Mesodermal cell (in vitro differentiated cells): ENCODE measurements around the gene LARGE1.

Experiments
- H3K27ac ChIP-seq: 2 replicates; pipeline ENCODE4 v1.7.0; 2013; ENCODE audit warnings: mild to moderate bottlenecking, low read depth, low read length, moderate library complexity; ENCODE audit not compliant: severe bottlenecking
- H3K36me3 ChIP-seq: 2 replicates; pipeline ENCODE4 v1.7.1; 2013; ENCODE audit warnings: mild to moderate bottlenecking, low read length, moderate library complexity; ENCODE audit not compliant: control insufficient read depth, insufficient read depth
- H3K4me1 ChIP-seq: one replicate; pipeline ENCODE4 v1.7.1; 2013; ENCODE audit warnings: mild to moderate bottlenecking, low read length; ENCODE audit not compliant: insufficient read depth, control insufficient read depth, poor library complexity, severe bottlenecking
- H3K4me3 ChIP-seq: 2 replicates; pipeline ENCODE4 v1.7.0; 2013; ENCODE audit warnings: low read length, control low read depth, mild to moderate bottlenecking; ENCODE audit not compliant: insufficient read depth, poor library complexity, severe bottlenecking; ENCODE audit errors: extremely low read depth
- H3K9me3 ChIP-seq: 2 replicates; pipeline ENCODE4 v1.7.1; 2013; ENCODE audit warnings: mild to moderate bottlenecking, low read length, moderate library complexity; ENCODE audit not compliant: control insufficient read depth
- WGBS, 2 experiments: methylation state at CpG; one replicate each; pipeline ENCODE4 v1.1.5; 2013; ENCODE audit warnings: missing lambda C conversion rate in 2 of 2; ENCODE audit not compliant: insufficient coverage in 2 of 2; 5-methylcytosine and 5-hydroxymethylcytosine counted together

LARGE1 gene

DNA sequence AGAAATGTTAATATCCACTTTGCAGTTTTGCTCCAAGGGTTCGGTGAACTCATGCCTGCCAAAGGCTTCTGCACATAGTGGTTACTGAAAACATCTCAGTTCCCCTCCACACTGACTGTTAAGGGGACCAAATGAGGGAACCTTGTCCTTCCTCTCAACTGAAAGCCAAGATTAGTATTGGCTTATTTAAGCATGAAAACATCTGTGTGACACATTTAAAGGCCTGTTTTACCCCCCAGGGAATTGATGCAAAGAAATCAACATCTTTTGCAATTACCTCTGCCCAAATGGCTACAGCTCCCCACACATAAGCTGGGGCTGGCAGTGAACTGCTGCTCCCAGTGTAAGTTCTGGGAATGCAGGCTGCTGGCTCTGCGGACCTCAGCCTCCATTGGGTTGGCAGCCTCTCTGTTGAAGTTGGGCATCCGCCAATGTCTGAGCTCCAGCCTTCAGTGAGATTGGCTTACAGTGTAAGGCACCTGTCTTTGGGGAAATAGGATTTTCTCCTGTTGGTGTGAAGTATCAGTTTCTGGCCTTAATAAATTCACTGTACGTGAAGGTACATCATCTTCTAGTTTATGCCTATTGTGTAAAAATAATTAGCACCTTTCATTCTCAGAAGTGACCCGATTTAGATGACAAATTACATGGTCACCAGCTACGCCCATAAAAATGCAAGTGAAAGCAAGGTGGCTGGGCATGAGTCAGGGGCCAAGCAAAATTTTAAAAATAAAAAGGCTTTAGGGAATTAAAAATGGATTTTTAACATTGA is 648.7 kb downstream of the LARGE1 start:
- H3K4me3 ChIP-seq, result no peak overlapping the region
- no peaks in the 10 kb centered on the region for H3K9me3 ChIP-seq
- H3K4me1 ChIP-seq, result no peaks in the 10 kb centered on the region
- no peak overlapping the region for H3K27ac ChIP-seq
- WGBS, 2 experiments, result 98 to 100% methylated on average over 3 to 5 of the region's 6 CpGs
- peaks cover 13% of the 10 kb centered on the region for H3K36me3 ChIP-seq

DNA sequence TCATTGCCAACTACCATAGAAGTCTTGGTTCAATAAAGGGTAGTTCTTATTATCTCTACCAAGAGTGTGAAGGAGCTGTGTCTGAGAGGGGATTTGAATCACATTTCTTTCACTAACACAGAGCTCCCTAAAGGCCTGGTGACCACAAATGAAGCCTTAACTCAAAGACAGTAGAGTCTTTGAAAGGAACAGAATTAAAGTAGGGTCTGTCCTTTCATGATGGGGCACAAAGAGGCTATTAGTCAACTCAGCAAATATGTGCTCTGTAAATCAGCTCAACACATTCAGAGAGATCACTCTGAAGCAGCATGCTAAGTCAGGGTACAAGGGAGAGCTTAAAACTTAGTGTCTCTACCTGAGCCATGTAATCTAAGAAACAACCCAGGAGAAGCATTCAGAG is 649.7 kb downstream of the LARGE1 start:
- no peaks in the 10 kb centered on the region for H3K9me3 ChIP-seq
- peaks cover 13% of the 10 kb centered on the region for H3K36me3 ChIP-seq
- H3K4me1 ChIP-seq, result no peaks in the 10 kb centered on the region
- peak overlapping the region; percentile 47 for H3K27ac ChIP-seq
- H3K4me3 ChIP-seq, result no peak overlapping the region

DNA sequence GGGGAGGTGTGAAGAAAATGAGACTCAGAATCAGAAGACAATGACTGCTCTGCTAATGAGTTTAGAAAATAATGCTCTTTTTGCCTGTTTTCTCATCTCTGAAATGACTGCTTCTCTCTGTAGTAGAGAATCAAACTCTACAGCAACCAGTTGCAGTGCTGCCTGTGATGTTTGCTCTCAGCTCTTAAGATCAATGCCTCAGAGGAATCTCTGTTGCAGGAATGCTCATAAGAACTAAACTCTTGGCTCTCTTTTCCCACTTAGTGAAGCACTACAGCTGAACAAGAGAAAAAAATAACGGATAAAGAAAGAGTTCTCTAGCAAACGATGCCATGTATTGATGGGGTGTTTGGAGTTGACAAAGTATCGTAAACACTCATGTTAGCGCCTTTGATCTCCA is 658.6 kb downstream of the LARGE1 start:
- H3K4me1 ChIP-seq, result peaks cover 5% of the 10 kb centered on the region
- WGBS, 2 experiments, result 95 to 96% methylated on average over 3 to 4 of the region's 4 CpGs
- no peaks in the 10 kb centered on the region for H3K36me3 ChIP-seq
- H3K9me3 ChIP-seq, result no peaks in the 10 kb centered on the region
- H3K4me3 ChIP-seq, result no peak overlapping the region
- no peak overlapping the region for H3K27ac ChIP-seq

DNA sequence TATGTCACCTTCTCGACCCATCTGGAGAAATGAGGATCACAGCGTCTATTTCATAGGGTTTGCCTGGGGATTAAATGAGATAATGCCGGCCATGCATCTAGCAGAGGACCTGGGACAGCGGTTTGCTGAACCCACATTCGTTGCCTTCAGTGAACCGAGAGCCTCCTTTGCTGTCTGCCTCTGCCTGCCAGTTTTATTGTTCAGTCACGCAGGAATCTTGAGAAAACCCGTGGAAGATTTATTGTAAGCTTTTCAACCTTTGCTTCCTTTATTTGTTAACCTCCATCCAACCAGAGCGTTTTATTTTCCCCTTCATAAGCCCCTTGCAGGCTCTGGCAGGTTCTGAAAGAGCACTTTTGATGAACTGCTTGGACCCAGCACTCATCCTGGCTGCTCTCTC is 659.8 kb downstream of the LARGE1 start:
- H3K4me1 ChIP-seq, result peaks cover 5% of the 10 kb centered on the region
- no peak overlapping the region for H3K27ac ChIP-seq
- H3K9me3 ChIP-seq, result no peaks in the 10 kb centered on the region
- H3K36me3 ChIP-seq, result no peaks in the 10 kb centered on the region
- H3K4me3 ChIP-seq, result no peak overlapping the region
- 89 to 93% methylated on average over 9 of the region's 9 CpGs for WGBS, 2 experiments

DNA sequence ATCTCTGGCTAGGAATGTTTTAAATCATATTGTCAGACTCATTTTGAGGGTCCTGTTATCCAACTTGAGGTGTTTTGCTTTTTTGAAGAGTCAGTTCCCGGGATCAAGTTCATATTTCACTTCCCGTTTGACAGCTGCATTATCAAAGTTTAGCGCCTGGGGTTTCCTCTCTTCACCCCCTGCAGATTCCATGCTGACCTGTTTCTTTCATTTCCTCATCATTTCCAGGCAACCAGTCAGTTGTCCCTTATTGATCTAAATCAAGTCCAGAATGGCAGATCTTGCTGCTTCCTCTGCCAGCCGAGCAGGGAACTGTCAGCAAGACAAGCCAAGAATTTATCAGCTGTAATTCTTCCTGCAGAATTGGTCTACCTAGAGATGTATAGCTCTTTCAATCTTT is 664.5 kb downstream of the LARGE1 start:
- Histone ChIP-seq H3K4me3 (no peak overlapping the region), H3K4me1 (peaks cover 5% of the 10 kb centered on the region), H3K36me3 (no peaks in the 10 kb centered on the region), H3K9me3 (no peaks in the 10 kb centered on the region), H3K27ac (no peak overlapping the region)
- 73 to 75% methylated on average over 4 of the region's 4 CpGs for WGBS, 2 experiments

DNA sequence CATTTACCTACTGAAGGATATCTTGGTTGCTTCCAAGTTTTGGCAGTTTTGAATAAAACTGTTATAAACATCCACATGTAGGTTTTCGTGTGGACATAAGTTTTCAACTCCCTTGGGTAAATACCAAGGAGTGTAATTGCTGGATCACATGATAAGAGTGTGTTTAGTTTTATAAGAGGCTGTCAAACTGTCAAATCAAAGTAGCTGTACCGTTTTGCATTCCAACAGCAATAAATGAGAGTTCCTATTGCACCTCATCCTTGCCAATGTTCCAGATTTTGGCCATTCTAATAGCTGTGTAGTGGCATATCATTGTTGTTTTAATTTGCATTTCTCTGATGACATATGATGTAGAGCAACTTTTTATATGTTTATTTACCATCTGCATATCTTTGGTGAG is 671.3 kb downstream of the LARGE1 start:
- Histone ChIP-seq H3K4me3 (no peak overlapping the region), H3K4me1 (no peaks in the 10 kb centered on the region), H3K27ac (no peak overlapping the region), H3K9me3 (no peaks in the 10 kb centered on the region), H3K36me3 (no peaks in the 10 kb centered on the region)
- no CpG with 5 or more reads among the region's 2 CpGs for WGBS, 2 experiments

DNA sequence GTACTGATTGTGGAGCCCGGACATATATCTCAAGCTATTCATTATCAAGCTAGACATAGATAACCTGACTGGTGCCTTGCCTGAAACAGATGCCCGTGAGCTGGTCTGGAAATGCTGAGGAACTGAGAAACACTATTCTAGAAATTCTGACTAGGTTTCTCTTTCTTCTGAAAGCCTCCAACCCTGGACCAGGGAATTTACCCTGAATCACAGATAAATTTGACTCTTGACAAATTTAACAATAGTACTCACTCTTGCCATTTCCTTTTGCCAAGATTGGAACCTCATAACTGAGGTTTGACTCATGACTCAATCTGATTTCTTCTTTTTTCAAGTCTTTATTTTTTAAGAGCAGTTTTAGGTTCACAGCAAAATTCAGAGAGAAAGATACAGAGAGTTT is 672.5 kb downstream of the LARGE1 start:
- H3K9me3 ChIP-seq, result no peaks in the 10 kb centered on the region
- H3K36me3 ChIP-seq, result no peaks in the 10 kb centered on the region
- no peak overlapping the region for H3K4me3 ChIP-seq
- H3K4me1 ChIP-seq, result no peaks in the 10 kb centered on the region
- 100% methylated on average over 1 of the region's 2 CpGs; no CpG with 5 or more reads in 1 of the 2 experiments for WGBS, 2 experiments
- H3K27ac ChIP-seq, result no peak overlapping the region

DNA sequence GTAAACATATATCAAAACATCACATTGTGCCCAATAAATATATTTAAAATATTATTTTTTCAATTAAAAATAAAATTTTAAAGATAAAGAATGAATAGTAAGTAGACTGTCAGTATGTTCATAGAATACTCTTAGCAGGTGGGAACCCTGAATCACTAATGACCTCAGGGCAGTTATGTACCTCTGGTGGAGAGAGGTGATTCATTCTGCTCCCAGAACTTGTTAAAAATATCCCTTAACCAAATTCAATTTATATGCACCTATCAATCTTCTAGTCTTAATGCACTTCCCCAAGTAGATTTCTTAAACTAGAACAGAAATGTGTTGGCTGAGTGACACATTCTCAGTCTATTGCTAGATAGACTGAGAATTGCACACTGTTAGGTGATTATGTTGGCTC is 678.2 kb downstream of the LARGE1 start:
- no peaks in the 10 kb centered on the region for H3K4me1 ChIP-seq
- no peak overlapping the region for H3K4me3 ChIP-seq
- no peaks in the 10 kb centered on the region for H3K36me3 ChIP-seq
- no peak overlapping the region for H3K27ac ChIP-seq
- H3K9me3 ChIP-seq, result no peaks in the 10 kb centered on the region

DNA sequence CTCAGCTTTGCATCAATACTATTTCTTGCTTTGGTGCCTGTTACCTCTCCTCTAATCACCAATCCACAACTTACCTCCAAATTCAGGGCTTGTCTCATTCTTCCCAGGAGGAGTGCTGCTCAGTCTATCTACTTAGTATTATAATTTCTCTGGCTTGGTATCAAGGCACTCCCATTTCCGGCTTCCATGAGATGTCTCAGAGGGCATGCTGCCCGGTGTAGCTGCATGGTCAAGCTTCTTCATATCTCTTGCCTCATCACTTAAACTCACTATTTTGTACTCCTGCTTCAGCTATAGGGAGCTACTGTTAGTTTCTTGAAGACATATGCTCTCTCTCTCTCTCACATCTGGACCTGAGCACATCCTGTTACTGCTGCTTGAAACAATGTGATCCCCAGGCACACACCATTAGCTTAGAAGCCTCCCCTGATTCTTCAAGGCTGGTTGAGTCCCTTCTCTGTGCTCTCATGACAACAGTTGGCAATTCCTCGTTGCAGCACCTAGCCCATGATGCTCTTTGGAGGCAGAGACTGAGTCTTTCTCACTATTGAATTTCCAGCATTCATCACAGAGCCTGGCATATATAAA is 679.3 kb downstream of the LARGE1 start:
- WGBS, 2 experiments, result 50 to 76% methylated on average over 1 to 2 of the region's 3 CpGs
- Histone ChIP-seq H3K4me3 (no peak overlapping the region), H3K4me1 (no peaks in the 10 kb centered on the region), H3K27ac (no peak overlapping the region), H3K36me3 (no peaks in the 10 kb centered on the region), H3K9me3 (no peaks in the 10 kb centered on the region)

DNA sequence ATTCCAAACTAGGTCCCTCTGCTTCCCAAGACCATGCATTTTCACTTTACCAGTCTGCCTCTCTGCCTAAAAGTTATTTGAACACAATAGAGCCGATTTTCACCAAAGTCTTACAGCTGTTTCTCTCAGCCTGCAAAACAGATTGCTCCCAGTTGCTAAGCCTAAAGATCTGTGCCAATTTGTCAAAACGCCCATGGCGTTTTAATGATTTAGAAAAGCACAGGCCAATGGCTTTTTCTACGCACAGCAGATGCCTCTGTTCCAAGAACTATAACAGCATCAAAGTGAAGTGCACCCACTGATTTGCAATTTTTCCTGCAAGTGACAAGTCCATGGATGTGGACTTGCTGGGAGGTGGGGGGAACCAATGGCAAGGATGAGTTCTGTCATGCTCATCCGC is 688.2 kb downstream of the LARGE1 start:
- no peak overlapping the region for H3K27ac ChIP-seq
- H3K36me3 ChIP-seq, result no peaks in the 10 kb centered on the region
- H3K4me3 ChIP-seq, result no peak overlapping the region
- no peaks in the 10 kb centered on the region for H3K4me1 ChIP-seq
- WGBS, 2 experiments, result 83 to 87% methylated on average over 5 of the region's 5 CpGs
- peaks cover 22% of the 10 kb centered on the region for H3K9me3 ChIP-seq

DNA sequence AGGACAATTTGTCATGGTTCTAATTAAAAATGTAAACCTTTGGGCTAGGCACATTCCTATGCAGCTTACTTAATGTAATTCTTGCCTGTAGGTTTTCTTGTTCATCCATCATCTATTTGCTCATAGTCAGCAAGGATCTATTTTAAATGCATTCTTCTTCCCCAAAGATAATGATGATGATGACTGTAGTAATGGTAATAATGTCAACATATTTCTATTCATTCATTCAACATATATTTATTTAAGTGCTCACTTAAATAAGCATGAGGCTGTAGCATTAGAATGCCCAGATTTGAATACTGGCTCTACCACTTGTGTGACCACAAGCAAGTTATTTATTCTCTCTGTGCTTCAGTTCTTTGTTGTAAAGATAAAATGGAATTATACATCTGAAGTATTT is 692.5 kb downstream of the LARGE1 start:
- no peaks in the 10 kb centered on the region for H3K36me3 ChIP-seq
- H3K27ac ChIP-seq, result no peak overlapping the region
- no peaks in the 10 kb centered on the region for H3K4me1 ChIP-seq
- no peak overlapping the region for H3K4me3 ChIP-seq
- peaks cover 23% of the 10 kb centered on the region for H3K9me3 ChIP-seq
